HepG2 (cell line): ENCODE data around the gene SHISA9. TPM values are rescaled to one million over a fixed set of nuclear protein-coding genes. Genes with fewer than 3 reads are reported as not detected.

Experiments used
- ASH2L ChIP-seq: fragments of 300-600, 200-600 bp; sonication (generic); IDR thresholded peaks from 2 replicates; pipeline ENCODE4 v1.7.0; 2017; ENCODE audit warnings: low read depth, mild to moderate bottlenecking, moderate library complexity, mixed read lengths, low read length; ENCODE audit not compliant: insufficient read length
- ATF7-NPFF ChIP-seq: sonication (generic); formaldehyde crosslinking; IDR thresholded peaks from 2 replicates; pipeline ENCODE4 v1.8.1; 2023; ENCODE audit warnings: mild to moderate bottlenecking, low read depth, missing genetic modification reagents, moderate library complexity
- KLF16 ChIP-seq, 2 experiments: sonication (generic) in 1 of 2; formaldehyde crosslinking in 1 of 2; IDR thresholded peaks; 2 replicates each; pipeline versions ENCODE4 v1.6.1 to v1.8.0; 2016 to 2023; ENCODE audit warnings: missing genetic modification reagents in 2 of 2, missing compliant biosample characterization in 1 of 2
- PRPF4 ChIP-seq: fragments of 200-400 bp; formaldehyde crosslinking; IDR thresholded peaks from 2 replicates; pipeline ENCODE4 v1.6.1; 2016; ENCODE audit warnings: low read length, low read depth; ENCODE audit not compliant: poor library complexity, severe bottlenecking
- SOX13 ChIP-seq, 3 experiments: fragments of 450-650 bp in 1 of 3; sonication (generic) in 1 of 3; formaldehyde crosslinking in 1 of 3; IDR thresholded peaks in 2 of 3; conservative IDR thresholded peaks in 1 of 3; 2 replicates each; pipeline versions ENCODE4 v1.5.0 to v1.6.1; 2016 to 2020; ENCODE audit warnings: antibody characterized with exemption in 1 of 3, mild to moderate bottlenecking in 1 of 3, missing compliant biosample characterization in 1 of 3, missing genetic modification reagents in 1 of 3, moderate library complexity in 1 of 3
- STAG1 ChIP-seq: sonication (generic); formaldehyde crosslinking; IDR thresholded peaks from 2 replicates; pipeline ENCODE4 v1.4.0; 2020; ENCODE audit warnings: missing genetic modification reagents
- THAP11 ChIP-seq: IDR thresholded peaks from 2 replicates; pipeline ENCODE4 v1.6.1; 2016; ENCODE audit warnings: missing biosample characterization, missing genetic modification reagents
- ZFP1 ChIP-seq: IDR thresholded peaks from 2 replicates; pipeline ENCODE4 v1.6.1; 2016
- ZKSCAN1 ChIP-seq: fragments of 150-350 bp; IDR thresholded peaks from 2 replicates; pipeline ENCODE4 v1.6.1; 2014; ENCODE audit warnings: low read length
- ZMYM2 ChIP-seq: sonication (generic); formaldehyde crosslinking; IDR thresholded peaks from 2 replicates; pipeline ENCODE4 v1.8.0; 2022; ENCODE audit warnings: mild to moderate bottlenecking, missing genetic modification reagents
- ZNF878 ChIP-seq: sonication (generic); formaldehyde crosslinking; IDR thresholded peaks from 2 replicates; pipeline ENCODE4 v1.8.1; 2023; ENCODE audit warnings: mild to moderate bottlenecking, missing genetic modification reagents, moderate library complexity
- polyA plus RNA-seq, 8 experiments: library from polyadenylated mRNA; depleted of rRNA in 3 of 8; stranded (reverse) in 7 of 8; unstranded in 1 of 8; fragments of >200 nt; fragmentation: Illumina TruSeq in 4 of 8; extraction: Trizol in 4 of 8; gene quantifications; 2 replicates each; pipeline versions ENCODE4 v1.2.1 to v1.2.3, GENCODE V29; 2011 to 2016; ENCODE audit warnings: low read depth in 4 of 8, missing spikeins in 1 of 8, mixed read lengths in 1 of 8; ENCODE audit not compliant: insufficient read depth in 1 of 8
- total RNA-seq, 5 experiments: library from RNA; depleted of rRNA; stranded (reverse); fragments of >200 nt; fragmentation: Illumina TruSeq; extraction: Trizol; gene quantifications; 2 replicates each; pipeline ENCODE4 v1.2.3, GENCODE V29; 2016; ENCODE audit warnings: low read depth in 1 of 5
- TF ChIP-seq, protein P1 (sequence below): sonication (generic); formaldehyde crosslinking; IDR thresholded peaks from 2 replicates; pipeline ENCODE4 v1.4.0; 2020; ENCODE audit warnings: missing genetic modification reagents, borderline replicate concordance
- TF ChIP-seq, protein P2 (sequence below): sonication (generic); formaldehyde crosslinking; IDR thresholded peaks from 2 replicates; pipeline ENCODE4 v1.5.0; 2020; ENCODE audit warnings: mild to moderate bottlenecking, missing genetic modification reagents

SHISA9 gene
- total and polyA plus RNA-seq, 2 of the 13 experiments (the other 11 are each of a cell fraction or from before 2014, with no cell fraction given), result 0.01 TPM; not detected in 1

DNA sequence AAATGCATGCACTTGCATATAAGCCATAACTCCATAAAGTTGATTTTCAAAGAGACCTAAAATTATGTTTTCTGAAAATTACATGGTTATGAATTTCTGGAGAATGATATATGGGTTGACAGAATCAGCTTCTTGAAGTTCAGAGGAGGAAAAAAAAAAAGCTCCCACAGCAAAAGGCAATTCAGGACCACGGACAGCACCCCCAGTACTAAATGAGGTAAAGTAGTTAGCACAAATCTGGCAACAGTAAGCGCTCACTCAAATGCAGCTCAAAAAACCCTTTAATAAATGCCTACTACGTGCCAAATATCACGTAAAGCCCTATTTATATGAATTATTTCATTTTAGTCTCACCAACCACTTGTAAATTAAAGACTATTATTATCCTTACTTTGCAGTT, 135.2 kb downstream of the SHISA9 start (continued):
- TF ChIP-seq ZMYM2 (no peak), ZNF878 (CRISPR knock-in tag) (peak; percentile 70; the same call in 1 of the 2 replicates), ATF7-NPFF (CRISPR knock-in tag) (no peak), STAG1 (CRISPR knock-in tag) (no peak), PRPF4 (no peak), ZKSCAN1 (0 out of 2 replicates have a peak, but pooled peaks have one; percentile 54), ASH2L (no peak), THAP11 (0 out of 2 replicates have a peak, but pooled peaks have one; percentile 26), ZFP1 (CRISPR knock-in tag) (no peak; the same call in 1 of the 2 replicates), KLF16 (CRISPR knock-in tag; IDR thresholded peaks at IDR 0.05) (peak in 1 of 2 experiments; percentile 83; a peak in 2 of 4 replicates), SOX13 (IDR thresholded peaks at IDR 0.05) (no peak), SOX13 (CRISPR knock-in tag; conservative IDR thresholded peaks at IDR 0.05 in 1 of 2, IDR thresholded peaks at IDR 0.05 in 1 of 2) (no peak)
- TF ChIP-seq, protein P1, sequence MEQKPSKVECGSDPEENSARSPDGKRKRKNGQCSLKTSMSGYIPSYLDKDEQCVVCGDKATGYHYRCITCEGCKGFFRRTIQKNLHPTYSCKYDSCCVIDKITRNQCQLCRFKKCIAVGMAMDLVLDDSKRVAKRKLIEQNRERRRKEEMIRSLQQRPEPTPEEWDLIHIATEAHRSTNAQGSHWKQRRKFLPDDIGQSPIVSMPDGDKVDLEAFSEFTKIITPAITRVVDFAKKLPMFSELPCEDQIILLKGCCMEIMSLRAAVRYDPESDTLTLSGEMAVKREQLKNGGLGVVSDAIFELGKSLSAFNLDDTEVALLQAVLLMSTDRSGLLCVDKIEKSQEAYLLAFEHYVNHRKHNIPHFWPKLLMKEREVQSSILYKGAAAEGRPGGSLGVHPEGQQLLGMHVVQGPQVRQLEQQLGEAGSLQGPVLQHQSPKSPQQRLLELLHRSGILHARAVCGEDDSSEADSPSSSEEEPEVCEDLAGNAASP (CRISPR knock-in tag), result 0 out of 2 replicates have a peak, but pooled peaks have one; percentile 63
- TF ChIP-seq, protein P2, sequence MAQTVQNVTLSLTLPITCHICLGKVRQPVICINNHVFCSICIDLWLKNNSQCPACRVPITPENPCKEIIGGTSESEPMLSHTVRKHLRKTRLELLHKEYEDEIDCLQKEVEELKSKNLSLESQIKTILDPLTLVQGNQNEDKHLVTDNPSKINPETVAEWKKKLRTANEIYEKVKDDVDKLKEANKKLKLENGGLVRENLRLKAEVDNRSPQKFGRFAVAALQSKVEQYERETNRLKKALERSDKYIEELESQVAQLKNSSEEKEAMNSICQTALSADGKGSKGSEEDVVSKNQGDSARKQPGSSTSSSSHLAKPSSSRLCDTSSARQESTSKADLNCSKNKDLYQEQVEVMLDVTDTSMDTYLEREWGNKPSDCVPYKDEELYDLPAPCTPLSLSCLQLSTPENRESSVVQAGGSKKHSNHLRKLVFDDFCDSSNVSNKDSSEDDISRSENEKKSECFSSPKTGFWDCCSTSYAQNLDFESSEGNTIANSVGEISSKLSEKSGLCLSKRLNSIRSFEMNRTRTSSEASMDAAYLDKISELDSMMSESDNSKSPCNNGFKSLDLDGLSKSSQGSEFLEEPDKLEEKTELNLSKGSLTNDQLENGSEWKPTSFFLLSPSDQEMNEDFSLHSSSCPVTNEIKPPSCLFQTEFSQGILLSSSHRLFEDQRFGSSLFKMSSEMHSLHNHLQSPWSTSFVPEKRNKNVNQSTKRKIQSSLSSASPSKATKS (CRISPR knock-in tag), result no peak
- TF ChIP-seq, all 625 proteins: peak for 113
